Measurements from ENCODE around the gene FCER2. TPM values are rescaled to one million over a fixed set of nuclear protein-coding genes. Genes with fewer than 3 reads are reported as not detected.

Gene FCER2
- total RNA-seq, 1 experiment from 2014 or later, result 0.15 TPM

GRCh38 chr19:7642295-7643030, 59.5 kb downstream of the FCER2 start:
- Histone ChIP-seq H3K27me3 (ENCODE audit: control insufficient read depth, insufficient read depth, low read length) (no peaks in the 10 kb centered on the region), H3K36me3 (ENCODE audit: control insufficient read depth, insufficient read depth, low read length) (no peaks in the 10 kb centered on the region), H3K27ac (ENCODE audit: low read length) (no peak overlapping the region), H3K9me3 (ENCODE audit: control insufficient read depth, insufficient read depth, low read depth, low read length) (no peaks in the 10 kb centered on the region), H3K4me3 (ENCODE audit: low read depth in 2 of 2, low read length in 2 of 2) (no peak overlapping the region), H3K4me1 (ENCODE audit: control insufficient read depth, insufficient read depth, low read length) (no peaks in the 10 kb centered on the region)
- intact Hi-C loops (cut with micrococcal nuclease; ENCODE audit: unreplicated experiment) (no loop called here), in situ Hi-C loops (cut with HindIII; ENCODE audit: low pct_unique_long_range_greater_than_20kb, low sequenced_read_pairs) (no loop called here)
- POLR2A ChIA-PET, result no interaction called here
- TF ChIP-seq SIN3A (IDR thresholded peaks at IDR 0.05; ENCODE audit: borderline replicate concordance, insufficient read depth, low read depth, low read length) (no peak), POLR2AphosphoS5 (IDR thresholded peaks at IDR 0.05; ENCODE audit: low read depth, low read length) (no peak), TCF7L2 (IDR thresholded peaks at IDR 0.05; ENCODE audit: low read depth, low read length) (no peak), REST (IDR thresholded peaks at IDR 0.05; ENCODE audit: insufficient read depth in 1 of 2, low read depth in 2 of 2, low read length in 1 of 2) (no peak), CTCF (IDR thresholded peaks at IDR 0.05) (no peak)
- no TSS peak for BruUV-seq (replicated peaks)
- ATAC-seq (no peak), DNase-seq (ENCODE audit: low read depth, low spot score) (no peak)
- CTCF ChIA-PET, result no interaction called here

GRCh38 chr19:7641290-7642276, 60.3 kb downstream of the FCER2 start:
- DNase-seq (ENCODE audit: low read depth, low spot score) (no peak), ATAC-seq (no peak)
- no peak overlapping the region for H3K4me3 ChIP-seq (ENCODE audit: low read depth in 2 of 2, low read length in 2 of 2)
- no peaks in the 10 kb centered on the region for H3K4me1 ChIP-seq (ENCODE audit: control insufficient read depth, insufficient read depth, low read length)
- ChIA-PET POLR2A (no interaction called here), CTCF (interaction anchor here (0.7 kb wide), 1 partner anchor 73 kb away, joined by 3 read pairs; no protein-coding TSS in a partner anchor)
- in situ Hi-C loops (cut with HindIII; ENCODE audit: low pct_unique_long_range_greater_than_20kb, low sequenced_read_pairs) (no loop called here), intact Hi-C loops (cut with micrococcal nuclease; ENCODE audit: unreplicated experiment) (no loop called here)
- H3K27ac ChIP-seq (ENCODE audit: low read length), result no peak overlapping the region
- H3K9me3 ChIP-seq (ENCODE audit: control insufficient read depth, insufficient read depth, low read depth, low read length), result no peaks in the 10 kb centered on the region
- TF ChIP-seq SIN3A (IDR thresholded peaks at IDR 0.05; ENCODE audit: borderline replicate concordance, insufficient read depth, low read depth, low read length), result no peak
- no TSS peak for BruUV-seq (replicated peaks)
- no peaks in the 10 kb centered on the region for H3K36me3 ChIP-seq (ENCODE audit: control insufficient read depth, insufficient read depth, low read length)
- H3K27me3 ChIP-seq (ENCODE audit: control insufficient read depth, insufficient read depth, low read length), result no peaks in the 10 kb centered on the region
